Activated naive CD4-positive, alpha-beta T cell treated with anti-CD3 and anti-CD28 coated beads, Interleukin-2, amount 50 U/mL, for 24 hours (primary cell): ENCODE results near the gene MGAT3.
A peak's percentile ranks its signal among the peaks of the same experiment; 100 is the strongest.
"Not testable (repeated sequence)": the region's sequence is repeated elsewhere in the genome, so short reads cannot be mapped to it uniquely, and the experiment has no call there.

Experiments used
- H3K27ac Mint-ChIP-seq: one replicate; pipeline ENCODE4 v1.8.0; 2021; ENCODE audit warnings: mild to moderate bottlenecking, mixed read lengths
- H3K27me3 Mint-ChIP-seq: one replicate; pipeline ENCODE4 v1.8.0; 2021; ENCODE audit warnings: mixed read lengths
- H3K36me3 Mint-ChIP-seq: one replicate; pipeline ENCODE4 v1.8.0; 2021; ENCODE audit warnings: mixed read lengths
- H3K4me1 Mint-ChIP-seq: one replicate; pipeline ENCODE4 v1.8.0; 2021; ENCODE audit warnings: mixed read lengths
- H3K4me3 Mint-ChIP-seq: one replicate; pipeline ENCODE4 v1.8.0; 2021; ENCODE audit warnings: mild to moderate bottlenecking, mixed read lengths
- H3K9me3 Mint-ChIP-seq: one replicate; pipeline ENCODE4 v1.8.0; 2021; ENCODE audit warnings: mixed read lengths

Gene MGAT3

GRCh38 chr22:39515266-39516050, 58.6 kb downstream of the MGAT3 start:
- peaks cover 6% of the 10 kb centered on the region for H3K36me3 Mint-ChIP-seq
- H3K27me3 Mint-ChIP-seq, result no peaks in the 10 kb centered on the region
- peak overlapping the region; percentile 79 for H3K27ac Mint-ChIP-seq
- H3K4me3 Mint-ChIP-seq, result no peak overlapping the region
- H3K4me1 Mint-ChIP-seq, result peaks cover 24% of the 10 kb centered on the region
- H3K9me3 Mint-ChIP-seq, result no peaks in the 10 kb centered on the region

- Mint-ChIP-seq H3K27me3 (no peaks in the 10 kb centered on the region), H3K4me1 (peaks cover 31% of the 10 kb centered on the region), H3K4me3 (no peak overlapping the region), H3K27ac (peak overlapping the region; percentile 70), H3K9me3 (no peaks in the 10 kb centered on the region), H3K36me3 (peaks cover 19% of the 10 kb centered on the region)
Observed at GRCh38 chr22:39517470-39517869, 60.7 kb downstream of the MGAT3 start.

DNA sequence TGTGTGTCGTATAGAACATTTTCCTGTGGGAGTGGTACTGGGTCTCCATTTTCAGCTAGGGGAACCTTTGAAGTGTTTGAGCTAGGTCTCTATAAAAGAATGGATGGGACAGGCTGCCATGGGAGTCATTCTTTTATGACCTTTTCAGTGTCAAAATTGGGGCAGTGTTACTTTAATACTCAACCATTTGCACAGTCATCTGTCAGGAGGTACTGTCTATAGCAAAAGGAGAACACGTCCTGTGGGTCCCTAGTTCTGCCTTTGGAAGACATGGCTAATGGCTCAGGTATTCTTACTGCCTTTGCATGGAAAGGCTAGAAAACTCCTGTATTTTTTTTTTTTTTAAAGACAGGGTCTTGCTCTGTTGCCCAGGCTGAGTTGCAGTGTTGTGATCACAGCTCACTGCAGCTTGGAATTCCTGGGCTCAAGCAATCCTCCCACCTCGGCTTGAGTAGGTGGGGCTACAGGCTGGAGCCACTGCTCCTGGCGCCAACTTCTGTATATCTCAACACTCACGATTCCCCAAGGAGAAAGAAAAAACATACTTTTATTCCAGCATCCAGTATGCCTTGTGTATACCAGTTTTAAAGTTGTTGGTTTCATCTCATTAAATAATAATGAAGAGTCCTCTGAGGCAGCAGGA, 61.5 kb downstream of the MGAT3 start:
- H3K27me3 Mint-ChIP-seq, result no peaks in the 10 kb centered on the region
- H3K9me3 Mint-ChIP-seq, result no peaks in the 10 kb centered on the region
- H3K4me1 Mint-ChIP-seq, result peaks cover 39% of the 10 kb centered on the region
- peak overlapping the region; percentile 89 for H3K4me3 Mint-ChIP-seq
- peaks cover 26% of the 10 kb centered on the region for H3K36me3 Mint-ChIP-seq
- peak overlapping the region; percentile 94 for H3K27ac Mint-ChIP-seq

DNA sequence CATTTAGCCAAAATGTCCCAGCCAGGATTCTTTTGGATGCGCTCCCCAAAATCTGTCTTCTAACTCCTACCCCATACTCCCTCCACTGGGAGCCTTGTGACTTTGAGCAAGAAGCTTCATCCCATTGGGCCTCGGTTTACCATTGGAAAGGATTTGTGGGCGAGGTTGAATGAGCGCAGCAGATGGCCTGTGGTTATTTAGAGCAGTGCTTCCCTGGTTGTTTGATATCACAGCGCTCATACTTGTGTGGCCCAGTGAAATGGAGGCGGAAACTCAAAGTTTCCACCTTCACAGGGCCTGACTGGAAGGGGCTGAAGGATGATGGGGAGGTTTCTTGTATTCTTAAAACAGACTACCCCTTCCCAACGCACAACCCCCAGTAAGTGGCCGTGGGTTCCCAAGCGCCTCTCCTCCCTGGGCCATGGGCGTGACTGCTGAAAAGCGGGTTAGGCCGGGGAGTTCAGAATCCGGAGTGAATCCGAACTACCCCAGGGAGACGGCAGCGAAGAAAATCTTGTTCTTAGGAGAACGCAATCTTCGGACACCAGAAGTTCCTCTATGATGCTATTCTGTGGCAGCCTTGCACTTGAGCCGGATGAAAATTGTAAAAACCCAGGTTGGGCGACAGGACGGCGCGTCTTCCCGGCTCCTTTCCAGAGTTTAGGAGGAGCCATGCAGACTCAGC, 62.3 kb downstream of the MGAT3 start:
- Mint-ChIP-seq H3K36me3 (peaks cover 28% of the 10 kb centered on the region), H3K4me3 (peak overlapping the region; percentile 89), H3K27ac (peak overlapping the region; percentile 94), H3K4me1 (peaks cover 43% of the 10 kb centered on the region), H3K9me3 (no peaks in the 10 kb centered on the region), H3K27me3 (no peaks in the 10 kb centered on the region)

- Mint-ChIP-seq H3K9me3 (no peaks in the 10 kb centered on the region), H3K27ac (peak overlapping the region; percentile 100), H3K27me3 (no peaks in the 10 kb centered on the region), H3K4me3 (peak overlapping the region; percentile 89), H3K36me3 (peaks cover 30% of the 10 kb centered on the region), H3K4me1 (peaks cover 44% of the 10 kb centered on the region)
Observed at GRCh38 chr22:39519681-39520225, 62.9 kb downstream of the MGAT3 start.

DNA sequence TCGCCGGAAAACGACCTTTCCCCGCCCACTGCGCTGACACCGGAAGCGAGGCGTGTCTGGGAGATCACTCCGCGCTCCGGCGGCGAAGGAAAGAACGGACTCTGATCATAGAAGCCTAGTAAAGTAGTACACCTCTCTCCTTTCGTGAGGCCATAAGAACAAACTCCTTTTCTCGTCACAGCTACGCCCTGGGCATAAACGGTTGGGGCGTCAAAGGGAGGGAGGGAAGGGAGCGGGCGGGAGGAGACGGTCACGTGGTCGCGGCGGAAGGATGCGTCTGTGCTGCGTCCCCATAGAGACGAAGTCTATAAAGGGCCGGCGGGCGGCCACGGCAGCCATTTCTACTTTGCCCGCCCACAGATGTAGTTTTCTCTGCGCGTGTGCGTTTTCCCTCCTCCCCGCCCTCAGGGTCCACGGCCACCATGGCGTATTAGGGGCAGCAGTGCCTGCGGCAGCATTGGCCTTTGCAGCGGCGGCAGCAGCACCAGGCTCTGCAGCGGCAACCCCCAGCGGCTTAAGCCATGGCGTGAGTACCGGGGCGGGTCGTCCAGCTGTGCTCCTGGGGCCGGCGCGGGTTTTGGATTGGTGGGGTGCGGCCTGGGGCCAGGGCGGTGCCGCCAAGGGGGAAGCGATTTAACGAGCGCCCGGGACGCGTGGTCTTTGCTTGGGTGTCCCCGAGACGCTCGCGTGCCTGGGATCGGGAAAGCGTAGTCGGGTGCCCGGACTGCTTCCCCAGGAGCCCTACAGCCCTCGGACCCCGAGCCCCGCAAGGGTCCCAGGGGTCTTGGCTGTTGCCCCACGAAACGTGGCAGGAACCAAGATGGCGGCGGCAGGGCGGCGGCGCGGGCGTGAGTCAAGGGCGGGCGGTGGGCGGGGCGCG, 63.7 kb downstream of the MGAT3 start, which contains the start of gene ATF4:
Gene ATF4 (plus strand): TSS at position 337 of the 880 bp plus-strand sequence. CDS start 884 bp downstream, outside the sequence.
- H3K4me3 Mint-ChIP-seq, result peak within 1 kb of the TSS; percentile 89
- peaks cover 33% of the 10 kb centered on the region for H3K36me3 Mint-ChIP-seq
- no peaks in the 10 kb centered on the region for H3K9me3 Mint-ChIP-seq

GRCh38 chr22:39521106-39521885, 64.5 kb downstream of the MGAT3 start:
- H3K4me1 Mint-ChIP-seq, result peaks cover 48% of the 10 kb centered on the region
- peaks cover 31% of the 10 kb centered on the region for H3K36me3 Mint-ChIP-seq
- H3K27ac Mint-ChIP-seq, result peak overlapping the region; percentile 100
- H3K4me3 Mint-ChIP-seq, result peak overlapping the region; percentile 89
- H3K27me3 Mint-ChIP-seq, H3K9me3 Mint-ChIP-seq: not testable (repeated sequence)

More for the DNA sequence above, 63.7 kb downstream of the MGAT3 start, which contains the start of gene ATF4:
- Mint-ChIP-seq H3K27me3 (no peaks in the 10 kb centered on the region), H3K27ac (peak within 1 kb of the TSS; percentile 100), H3K4me1 (peaks cover 50% of the 10 kb centered on the region)

DNA sequence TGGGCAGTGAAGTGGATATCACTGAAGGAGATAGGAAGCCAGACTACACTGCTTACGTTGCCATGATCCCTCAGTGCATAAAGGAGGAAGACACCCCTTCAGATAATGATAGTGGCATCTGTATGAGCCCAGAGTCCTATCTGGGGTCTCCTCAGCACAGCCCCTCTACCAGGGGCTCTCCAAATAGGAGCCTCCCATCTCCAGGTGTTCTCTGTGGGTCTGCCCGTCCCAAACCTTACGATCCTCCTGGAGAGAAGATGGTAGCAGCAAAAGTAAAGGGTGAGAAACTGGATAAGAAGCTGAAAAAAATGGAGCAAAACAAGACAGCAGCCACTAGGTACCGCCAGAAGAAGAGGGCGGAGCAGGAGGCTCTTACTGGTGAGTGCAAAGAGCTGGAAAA, 65.3 kb downstream of the MGAT3 start:
- H3K27me3 Mint-ChIP-seq, H3K9me3 Mint-ChIP-seq: not testable (repeated sequence)
- Mint-ChIP-seq H3K27ac (peak overlapping the region; percentile 100), H3K36me3 (peaks cover 31% of the 10 kb centered on the region), H3K4me1 (peaks cover 52% of the 10 kb centered on the region), H3K4me3 (peak overlapping the region; percentile 89)

DNA sequence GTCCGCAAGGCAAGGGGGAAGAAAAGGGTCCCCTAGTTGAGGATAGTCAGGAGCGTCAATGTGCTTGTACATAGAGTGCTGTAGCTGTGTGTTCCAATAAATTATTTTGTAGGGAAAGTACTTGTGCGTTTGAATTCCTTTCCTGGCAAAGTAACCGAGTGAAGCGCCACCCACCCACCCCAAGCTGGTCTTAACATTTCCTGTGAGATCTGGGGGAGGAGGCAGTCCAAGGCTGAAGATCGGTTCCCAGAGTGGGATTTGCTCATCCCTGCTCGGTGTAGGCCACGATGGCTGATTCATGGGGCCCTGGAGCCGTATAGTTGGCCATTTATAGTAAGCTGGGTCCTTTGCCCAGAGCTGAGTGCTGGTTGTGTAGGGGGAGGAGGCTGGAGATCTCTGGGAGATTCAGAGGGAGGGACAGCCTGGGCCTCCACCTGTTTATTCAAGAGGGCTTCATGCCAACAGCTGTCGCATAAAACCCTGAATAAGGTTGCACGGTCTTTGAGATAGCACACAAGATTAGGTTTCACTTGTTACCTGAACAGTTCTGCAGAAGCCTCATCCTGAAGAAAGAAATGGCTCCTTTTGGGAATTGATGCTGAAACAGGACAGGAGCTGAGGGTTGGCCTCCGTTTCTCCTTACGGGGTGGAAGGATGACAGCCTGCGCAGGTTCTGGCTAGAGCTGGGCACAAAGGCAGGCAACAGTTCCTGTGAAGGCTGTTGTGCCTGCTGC, 65.9 kb downstream of the MGAT3 start:
- H3K4me3 Mint-ChIP-seq, result peak overlapping the region; percentile 89
- H3K4me1 Mint-ChIP-seq, result peaks cover 59% of the 10 kb centered on the region
- H3K27ac Mint-ChIP-seq, result peak overlapping the region; percentile 100
- H3K9me3 Mint-ChIP-seq, result no peaks in the 10 kb centered on the region
- no peaks in the 10 kb centered on the region for H3K27me3 Mint-ChIP-seq
- peaks cover 31% of the 10 kb centered on the region for H3K36me3 Mint-ChIP-seq

GRCh38 chr22:39524089-39524752, 67.4 kb downstream of the MGAT3 start:
- Mint-ChIP-seq H3K9me3 (no peaks in the 10 kb centered on the region), H3K4me1 (peaks cover 67% of the 10 kb centered on the region), H3K36me3 (peaks cover 33% of the 10 kb centered on the region), H3K27me3 (no peaks in the 10 kb centered on the region), H3K27ac (peak overlapping the region; percentile 84), H3K4me3 (peak overlapping the region; percentile 80)

DNA sequence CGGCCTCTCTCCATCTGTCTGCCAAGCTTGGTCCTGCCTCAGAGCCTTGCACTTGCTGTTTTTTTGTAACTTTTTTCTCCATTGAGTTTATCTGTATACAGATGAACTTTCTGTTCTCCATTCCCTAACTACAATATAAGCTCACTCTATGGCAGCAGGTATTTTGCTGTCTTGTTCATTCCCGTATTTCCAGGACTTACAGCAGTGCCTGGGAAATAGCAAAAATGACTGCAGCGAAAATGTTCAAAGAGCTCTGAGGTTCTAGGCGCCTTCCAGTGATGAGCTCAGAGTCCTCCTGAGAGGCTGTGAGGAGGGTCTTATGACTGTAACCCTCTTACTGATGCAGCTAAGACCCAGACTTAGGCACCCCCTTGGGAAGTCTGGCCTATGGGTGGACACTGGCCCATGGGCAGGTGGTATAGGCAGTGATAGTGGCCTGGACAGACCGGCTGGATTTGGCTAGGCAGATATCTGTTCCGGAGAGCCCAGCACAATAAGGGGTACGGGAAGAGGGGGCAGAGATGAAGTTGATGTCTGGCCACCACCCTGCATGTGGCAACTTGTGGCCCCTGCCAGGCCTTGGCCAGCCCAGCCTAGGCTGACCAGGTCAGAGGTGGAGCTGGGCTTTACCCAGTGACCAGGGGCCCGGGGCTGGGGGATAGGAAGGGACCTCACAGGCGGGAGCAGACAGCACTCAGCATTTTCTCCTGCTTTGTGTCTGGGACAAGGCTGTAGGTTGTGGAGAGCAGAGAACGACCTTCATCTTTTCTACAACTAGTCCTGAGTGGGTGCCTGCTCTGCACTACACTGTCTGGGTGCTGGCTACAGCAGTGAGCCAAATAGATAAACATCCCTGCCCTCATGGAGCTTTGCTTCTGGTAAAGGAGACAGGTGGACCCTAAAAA, 68.2 kb downstream of the MGAT3 start:
- Mint-ChIP-seq H3K4me1 (peaks cover 75% of the 10 kb centered on the region), H3K27me3 (no peaks in the 10 kb centered on the region), H3K27ac (peak overlapping the region; percentile 94), H3K36me3 (peaks cover 36% of the 10 kb centered on the region), H3K4me3 (peak overlapping the region; percentile 80), H3K9me3 (no peaks in the 10 kb centered on the region)

DNA sequence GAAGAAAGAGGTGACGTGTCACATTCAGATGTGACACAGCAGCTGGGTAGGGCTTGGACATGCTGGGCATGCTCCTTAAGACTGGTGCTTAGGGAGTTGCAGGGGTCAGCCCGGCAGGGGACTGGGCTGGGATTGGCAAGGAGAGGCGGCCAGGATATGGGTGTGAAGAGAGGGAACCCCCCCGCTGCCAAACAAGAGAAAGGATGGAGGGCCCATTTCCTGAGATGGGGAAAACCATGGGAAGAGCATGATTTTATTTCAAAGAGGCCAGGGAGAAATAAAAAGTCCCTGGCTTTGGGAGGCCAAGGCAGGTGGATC, 68.8 kb downstream of the MGAT3 start:
- peaks cover 81% of the 10 kb centered on the region for H3K4me1 Mint-ChIP-seq
- peak overlapping the region; percentile 75 for H3K4me3 Mint-ChIP-seq
- H3K36me3 Mint-ChIP-seq, result peaks cover 39% of the 10 kb centered on the region
- no peaks in the 10 kb centered on the region for H3K27me3 Mint-ChIP-seq
- no peaks in the 10 kb centered on the region for H3K9me3 Mint-ChIP-seq
- H3K27ac Mint-ChIP-seq, result peak overlapping the region; percentile 94
